Right renal cortex interstitium (tissue), 3 donors: ENCODE measurements around the gene HIVEP3. TPM values are rescaled to one million over a fixed set of nuclear protein-coding genes. Genes with fewer than 3 reads are reported as not detected.

Source experiments
- DNase-seq, 3 donors: peaks; one replicate each; pipeline ENCODE4 v3.0.0-alpha.2; 2013; ENCODE audit warnings: low read depth in 3 of 3, low spot score in 2 of 3
- polyA plus RNA-seq, 3 donors: library from polyadenylated mRNA; unstranded; fragments of 120-200 nt; gene quantifications; one replicate each; pipeline ENCODE4 v1.2.1, GENCODE V29; 2013; ENCODE audit not compliant: insufficient read length in 3 of 3

Gene HIVEP3
- polyA plus RNA-seq, 3 donors = 3.6 to 4.9 (median 4.0) TPM

- no peak for DNase-seq
Observed at GRCh38 chr1:41719590-41719989, 199.1 kb downstream of the HIVEP3 start.

DNA sequence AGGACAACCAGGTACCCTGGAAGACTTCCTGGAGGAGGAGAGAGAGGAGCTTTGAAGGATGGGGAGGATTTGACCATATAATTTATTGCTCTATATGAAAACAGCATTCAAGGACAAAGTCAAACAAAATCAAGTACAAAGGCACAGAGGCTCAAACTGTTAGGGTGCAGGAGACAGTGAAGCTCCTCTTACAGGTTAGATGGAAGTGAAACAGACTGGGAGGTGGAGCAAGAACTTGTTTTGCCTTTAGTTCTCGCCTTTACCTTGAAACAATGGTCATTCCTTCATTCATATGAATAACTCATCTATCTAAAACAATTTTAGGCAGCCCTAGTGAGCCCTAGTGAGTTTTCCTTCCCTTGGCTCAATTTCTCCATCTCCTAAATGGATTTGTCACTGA is 199.6 kb downstream of the HIVEP3 start:
- no peak for DNase-seq

GRCh38 chr1:41718497-41718896 is 200.2 kb downstream of the HIVEP3 start:
- no peak for DNase-seq

DNA sequence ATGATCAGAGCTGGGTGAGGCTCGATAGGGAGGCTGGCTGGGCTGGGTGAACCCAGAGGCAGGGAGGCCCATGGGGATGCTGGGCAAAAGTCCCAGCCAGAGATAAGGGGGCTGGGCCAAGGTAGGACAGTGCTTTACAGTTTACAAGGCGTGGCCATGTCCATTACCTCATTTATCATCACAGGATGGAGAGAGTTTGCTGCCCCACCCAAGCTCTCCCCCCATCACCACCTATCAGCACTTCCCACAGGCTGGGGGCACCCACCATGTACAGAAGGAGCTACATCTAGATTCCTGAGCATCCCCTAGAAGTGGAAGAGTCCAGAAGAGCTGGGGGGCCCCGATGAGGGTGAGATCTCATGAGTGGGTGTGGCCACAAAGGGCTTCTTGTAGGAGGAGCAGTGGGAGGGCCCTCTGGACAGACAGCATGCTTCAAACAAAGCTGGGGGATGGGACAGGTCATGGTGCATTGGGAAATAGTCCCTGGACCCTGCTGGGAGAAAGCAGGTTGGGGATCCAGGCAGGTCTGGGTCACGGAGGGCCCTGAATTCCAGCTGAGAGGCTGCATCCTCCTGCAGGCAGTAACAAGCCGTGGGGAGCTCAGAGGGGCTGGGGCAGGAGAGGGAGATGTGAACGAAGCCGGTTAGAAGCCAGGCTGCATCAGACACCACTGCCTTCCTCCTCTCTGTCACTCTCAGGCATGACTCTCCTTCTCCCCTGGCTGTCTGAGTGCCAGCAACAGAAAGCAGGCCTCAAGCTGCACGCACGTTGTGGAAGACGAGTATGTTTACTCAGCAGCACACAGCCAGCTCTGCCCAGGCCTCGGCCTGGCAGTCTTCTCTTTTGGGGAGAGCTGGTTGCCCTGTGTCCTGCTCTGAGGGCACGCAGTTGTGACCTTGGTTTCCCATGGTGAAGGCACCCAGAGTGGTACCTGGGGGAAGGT is 202.3 kb downstream of the HIVEP3 start:
- DNase-seq = no peak

- no peak for DNase-seq
Observed at GRCh38 chr1:41715441-41716095, 203.2 kb downstream of the HIVEP3 start.

DNA sequence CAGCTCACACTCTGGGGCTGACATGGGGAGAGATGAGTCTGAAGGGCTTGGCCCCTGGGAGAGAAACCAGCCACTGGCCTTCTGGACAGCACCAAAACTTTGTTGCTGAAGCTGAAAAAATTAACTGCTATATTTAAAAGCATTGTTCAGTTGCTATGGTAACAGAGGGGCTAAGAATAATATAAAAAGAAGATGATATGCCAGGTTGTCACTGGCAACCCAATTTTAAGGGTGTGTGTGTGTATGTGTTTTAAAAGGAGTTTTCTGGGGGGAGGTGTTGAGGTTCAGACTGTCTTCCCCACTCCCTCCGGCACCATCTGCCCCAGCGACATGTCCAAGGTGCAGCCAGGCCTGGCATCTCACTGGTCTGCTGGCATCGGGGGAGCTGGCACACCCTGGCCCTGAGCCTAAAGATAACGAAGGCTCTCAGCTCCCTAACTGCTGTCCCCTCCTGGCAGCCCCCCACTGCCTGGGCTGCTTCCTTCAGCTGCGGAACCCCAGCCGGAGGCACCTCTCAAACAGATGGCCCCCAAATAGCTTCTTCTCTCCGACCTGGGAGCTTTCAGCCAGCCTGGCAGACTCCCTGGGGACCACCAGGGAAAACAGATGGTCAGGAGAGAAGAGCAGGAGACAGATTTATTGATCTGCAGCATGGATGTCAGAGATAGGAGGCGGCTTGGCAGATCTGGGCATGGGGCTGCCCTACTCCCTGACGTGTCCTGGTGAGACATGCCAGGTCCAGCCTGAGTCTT is 203.9 kb downstream of the HIVEP3 start:
- no peak for DNase-seq

DNA sequence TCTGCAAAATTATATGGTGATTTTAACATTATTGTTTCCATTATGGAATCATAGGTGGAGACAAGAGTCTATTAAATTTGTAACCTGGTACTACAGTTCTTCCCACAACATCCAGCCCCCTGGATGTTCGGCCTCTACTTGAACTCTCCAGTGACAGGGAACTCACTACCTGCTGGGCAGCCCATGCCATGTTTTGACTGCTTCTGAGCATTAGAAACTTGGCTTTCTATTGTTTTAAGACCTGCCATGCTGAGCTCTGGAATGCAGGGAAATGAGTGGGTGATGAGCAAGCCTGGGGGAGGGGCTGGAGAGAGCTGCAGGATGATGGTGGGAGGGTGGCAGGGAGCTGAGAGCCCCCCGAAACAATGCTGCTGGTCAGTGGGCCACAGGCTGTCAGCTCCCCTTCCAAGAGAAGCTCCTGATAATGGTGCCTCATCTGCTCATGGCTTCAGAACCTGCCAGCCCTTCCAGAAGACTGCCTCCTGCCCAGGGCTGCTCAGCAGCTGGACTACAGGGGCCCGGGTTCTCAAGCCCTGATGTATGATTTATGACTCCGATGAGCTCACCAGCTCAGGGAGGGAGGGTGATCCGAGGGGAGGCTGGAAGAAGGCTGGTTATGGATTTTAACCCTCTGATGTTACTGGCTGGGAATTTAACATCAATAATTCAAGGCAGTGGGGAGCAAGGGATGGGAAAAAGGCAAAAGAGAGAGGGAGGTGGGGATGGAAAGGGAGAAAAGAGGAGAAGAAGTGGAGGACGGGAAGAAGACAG is 205.0 kb downstream of the HIVEP3 start:
- DNase-seq = no peak

DNA sequence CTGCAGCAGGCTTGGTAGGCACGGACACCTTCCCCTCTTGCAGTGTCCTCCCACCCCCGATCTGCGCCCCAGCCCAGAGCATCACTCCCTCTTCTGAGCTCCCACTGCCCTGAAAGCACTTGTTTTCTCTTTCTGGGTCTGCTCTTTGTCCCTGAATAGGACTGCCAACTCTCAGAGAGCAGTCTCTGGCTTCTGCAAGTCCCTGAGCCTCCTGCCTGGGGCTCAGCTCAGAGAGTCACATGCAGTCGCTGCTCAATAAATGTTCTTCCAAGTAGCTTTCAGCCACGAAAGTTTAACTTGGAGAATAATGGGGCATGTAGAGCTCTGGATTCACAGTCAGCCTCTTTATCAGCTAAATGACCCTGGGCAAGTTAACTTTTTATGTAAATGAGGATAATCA is 205.6 kb downstream of the HIVEP3 start:
- no peak for DNase-seq

DNA sequence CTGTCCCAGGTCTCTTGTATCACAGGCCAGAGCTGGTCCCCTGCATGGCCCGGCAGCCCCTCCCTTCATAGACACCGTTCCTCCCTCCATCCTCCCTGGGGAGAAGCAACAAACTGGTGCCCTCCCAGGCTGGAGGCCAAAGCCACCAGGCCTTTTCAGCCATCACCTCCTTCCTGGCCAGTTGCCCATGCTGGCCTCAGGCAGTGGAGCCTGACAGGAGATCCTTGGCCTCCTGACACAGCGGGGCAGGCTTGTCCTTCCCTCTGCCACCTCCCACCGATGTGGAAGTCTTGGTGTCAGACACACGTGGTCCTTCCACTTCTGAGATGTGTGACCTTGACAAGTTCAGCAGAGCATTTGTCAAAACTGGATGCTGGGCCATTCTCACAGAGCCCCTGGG is 206.0 kb downstream of the HIVEP3 start:
- DNase-seq = no peak

- no peak for DNase-seq
Observed at GRCh38 chr1:41712081-41712480, 206.6 kb downstream of the HIVEP3 start.

GRCh38 chr1:41711581-41711980 is 207.1 kb downstream of the HIVEP3 start:
- DNase-seq = no peak

DNA sequence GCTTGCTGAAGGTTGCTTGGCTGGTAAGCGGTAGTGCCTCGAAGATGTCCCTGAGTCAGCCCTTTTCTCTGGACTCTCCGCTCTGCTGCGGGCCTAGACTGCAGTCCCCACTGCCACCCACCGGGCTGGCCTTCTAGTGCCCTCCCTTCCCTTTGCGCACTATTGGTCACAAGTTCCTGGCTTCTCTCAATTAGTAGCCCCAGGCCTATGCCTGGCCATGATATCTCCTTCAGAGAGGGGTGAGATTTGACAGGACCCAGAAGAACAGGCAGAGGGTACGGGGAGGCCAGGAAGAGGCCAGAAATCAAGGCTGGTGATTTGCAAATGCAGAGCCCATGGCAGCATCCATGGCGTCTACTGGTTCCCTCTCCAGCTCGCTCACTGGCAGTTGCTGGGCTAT is 207.7 kb downstream of the HIVEP3 start:
- no peak for DNase-seq

- no peak for DNase-seq
Observed at GRCh38 chr1:41709873-41710272, 208.8 kb downstream of the HIVEP3 start.

DNA sequence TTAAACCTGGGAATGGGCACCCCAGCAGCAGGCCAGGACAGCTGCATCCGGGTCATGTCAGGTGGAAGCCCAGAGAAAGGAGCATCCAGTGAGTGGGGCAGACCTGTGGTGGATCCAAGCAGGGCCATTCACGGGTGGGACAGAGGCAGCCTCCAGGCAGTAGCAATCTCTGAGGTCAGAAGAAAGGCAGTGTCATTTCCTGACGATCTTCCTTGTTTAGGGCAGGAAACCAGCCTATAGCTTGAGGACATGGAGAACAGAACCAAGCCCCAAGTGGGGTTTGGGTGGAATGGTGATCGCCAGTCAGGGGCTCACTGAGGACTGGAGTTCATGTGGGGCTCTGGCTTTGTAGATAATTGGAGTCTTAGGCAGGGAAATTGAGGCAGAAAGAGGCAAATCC is 209.4 kb downstream of the HIVEP3 start:
- DNase-seq = no peak

DNA sequence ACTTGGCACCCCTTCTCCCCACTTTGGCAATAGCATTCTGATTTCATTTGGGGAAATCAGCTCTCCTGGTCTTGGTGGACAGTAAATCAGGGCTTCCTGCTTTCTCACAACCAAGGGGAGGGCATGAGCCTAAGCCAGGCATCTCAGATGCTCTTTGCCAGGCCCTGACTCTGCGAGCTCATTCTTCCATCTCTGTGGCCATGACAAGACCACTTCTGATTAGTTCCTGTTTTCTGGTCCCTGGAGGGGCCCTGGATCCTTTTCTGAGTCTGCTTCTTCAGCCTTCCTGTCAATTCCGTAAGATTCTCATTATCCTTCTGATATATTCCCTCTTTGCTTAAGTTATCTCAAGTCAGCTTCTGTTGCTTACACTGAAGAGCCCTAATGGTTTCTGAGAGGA is 210.4 kb downstream of the HIVEP3 start:
- DNase-seq = no peak

DNA sequence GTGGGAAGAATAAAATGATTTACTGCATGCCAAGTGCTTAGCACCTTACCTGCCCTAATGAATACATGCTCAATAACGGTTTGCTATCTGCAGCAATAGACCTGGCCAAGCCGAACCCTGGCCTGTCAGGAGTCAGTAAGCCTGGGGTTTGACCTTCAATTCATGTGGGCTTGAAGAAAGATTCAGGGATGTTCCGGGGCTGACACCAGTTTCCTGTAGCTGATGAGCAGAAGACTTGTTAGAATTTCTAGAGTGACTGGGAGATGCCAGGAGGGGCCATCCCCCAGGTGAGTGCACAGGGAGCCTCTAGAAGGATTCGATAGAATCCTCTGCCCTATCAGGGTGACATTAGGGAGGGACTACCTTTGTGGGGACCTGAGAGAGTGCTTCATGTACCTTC is 210.9 kb downstream of the HIVEP3 start:
- DNase-seq = no peak

GRCh38 chr1:41705798-41706197 is 212.9 kb downstream of the HIVEP3 start:
- no peak for DNase-seq

DNA sequence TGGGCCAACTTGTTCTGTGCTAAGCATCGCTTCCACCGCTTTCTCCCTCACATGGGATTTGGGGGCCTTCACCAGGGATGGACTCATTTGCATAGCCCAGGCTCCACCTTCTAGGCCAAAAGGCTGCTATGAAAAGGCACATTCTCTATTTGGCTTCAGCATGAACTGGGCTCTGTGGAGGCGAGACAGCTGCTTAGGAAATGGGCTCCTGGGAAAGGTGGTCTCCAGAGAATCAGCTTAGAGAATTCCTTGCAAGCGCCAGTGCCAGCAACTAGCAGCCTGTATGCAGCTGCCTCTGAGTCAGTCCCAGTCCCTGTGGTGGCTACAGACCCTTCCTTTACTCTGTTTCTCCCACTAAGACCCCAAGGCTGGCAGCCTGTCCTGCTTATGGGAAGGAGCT is 214.5 kb downstream of the HIVEP3 start:
- no peak for DNase-seq

- no peak for DNase-seq
Observed at GRCh38 chr1:41702771-41703170, 216.0 kb downstream of the HIVEP3 start.

DNA sequence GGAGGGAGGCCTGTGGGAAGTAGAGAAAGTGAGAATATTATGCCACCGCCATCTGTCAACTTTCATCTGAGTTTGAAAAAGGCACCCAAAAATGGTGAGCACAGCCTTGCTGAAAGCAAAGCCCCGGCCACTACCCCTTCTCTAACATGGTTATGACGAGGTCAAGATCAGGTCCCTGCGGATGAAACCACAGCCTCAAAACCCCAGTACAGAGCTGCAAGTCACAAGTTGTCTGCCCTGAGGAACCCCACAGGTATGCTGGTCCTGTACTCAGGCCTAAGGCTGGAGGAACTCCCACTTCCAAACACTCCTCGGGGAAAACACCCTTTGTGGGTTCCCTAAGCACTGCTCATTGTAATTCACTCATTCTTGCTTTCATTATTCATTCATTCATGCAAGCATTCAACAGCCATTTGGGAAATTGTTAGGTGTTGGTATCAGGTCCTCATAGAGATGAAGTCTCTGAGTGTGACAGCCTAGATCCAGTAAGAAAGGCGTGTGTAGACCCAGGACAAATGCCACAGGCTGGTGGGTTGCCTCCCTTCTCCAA is 217.7 kb downstream of the HIVEP3 start:
- DNase-seq = no peak
